H1 (cell line): Measurements from ENCODE around the gene SLC6A3. TPM values are rescaled to one million over a fixed set of nuclear protein-coding genes. Genes with fewer than 3 reads are reported as not detected.
A peak's percentile ranks its signal among the peaks of the same experiment; 100 is the strongest.

Experiments
- CTCF ChIA-PET: fragments of 300-600 bp; sonication (Branson Sonifier 250); formaldehyde crosslinking; loops from one replicate; lab custom pipeline; 2021; ENCODE audit not compliant: partially characterized antibody; lab: Charles Lee
- POLR2A ChIA-PET: fragments of 300-600 bp; sonication (Branson Sonifier 250); formaldehyde crosslinking; loops from one replicate; lab custom pipeline; 2021; ENCODE audit warnings: inconsistent platforms; ENCODE audit not compliant: partially characterized antibody; lab: Charles Lee
- DNase-seq, 2 experiments: peaks; one replicate each; pipeline versions ENCODE4 v3.0.0 to v3.0.0-alpha.2; 2010 to 2022; ENCODE audit warnings: low spot score in 2 of 2, low read depth in 1 of 2, mixed read lengths in 1 of 2
- FAIRE-seq: peaks from 2 replicates; lab custom pipeline; 2011; peaks lifted over from hg19 to GRCh38; lab: Jason Lieb, UNC
- H2AFZ ChIP-seq: 2 replicates; pipeline ENCODE4 v1.8.1; 2012; ENCODE audit warnings: low read length, inconsistent platforms
- H2AK5ac ChIP-seq: 2 replicates; pipeline ENCODE4 v1.6.1; 2013; ENCODE audit warnings: low read depth, low read length
- H2BK120ac ChIP-seq: replicated peaks from 2 replicates; pipeline ENCODE3; 2013; ENCODE audit warnings: low read depth, low read length, inconsistent platforms
- H2BK12ac ChIP-seq: 2 replicates; pipeline ENCODE4 v1.6.1; 2013; ENCODE audit warnings: low read depth, low read length
- H2BK15ac ChIP-seq: 2 replicates; pipeline ENCODE4 v1.6.1; 2013; ENCODE audit warnings: low read length
- H2BK20ac ChIP-seq: 2 replicates; pipeline ENCODE4 v1.6.1; 2013; ENCODE audit warnings: low read length
- H2BK5ac ChIP-seq: 2 replicates; pipeline ENCODE4 v1.6.1; 2013; ENCODE audit warnings: low read depth, low read length
- H3K14ac ChIP-seq: 2 replicates; pipeline ENCODE4 v1.6.1; 2013; ENCODE audit warnings: inconsistent platforms; ENCODE audit not compliant: insufficient read length
- H3K18ac ChIP-seq: 2 replicates; pipeline ENCODE4 v1.6.1; 2013; ENCODE audit warnings: low read length; ENCODE audit errors: extremely low read depth
- H3K23ac ChIP-seq: 2 replicates; pipeline ENCODE4 v1.6.1; 2013; ENCODE audit warnings: inconsistent platforms; ENCODE audit not compliant: insufficient read length
- H3K23me2 ChIP-seq: 2 replicates; pipeline ENCODE4 v1.6.1; 2013; ENCODE audit warnings: low read depth, low read length
- H3K27ac ChIP-seq: 2 replicates; pipeline ENCODE4 v1.6.1; 2011; ENCODE audit warnings: low read depth, low read length, inconsistent platforms
- H3K27me3 ChIP-seq, 4 experiments: replicated peaks in 1 of 4; 1 replicate in 1 of 4; 2 replicates in 3 of 4; pipeline versions ENCODE4 v1.6.1 to v1.8.1; 2011 to 2013; ENCODE audit warnings: low read length in 3 of 4, mild to moderate bottlenecking in 3 of 4, inconsistent platforms in 2 of 4, mixed read lengths in 2 of 4, moderate library complexity in 1 of 4; ENCODE audit not compliant: control insufficient read depth in 3 of 4, insufficient read depth in 3 of 4; ENCODE audit errors: extremely low read depth in 1 of 4
- H3K36me3 ChIP-seq, 4 experiments: 2 replicates each; pipeline versions ENCODE4 v1.6.1 to v1.8.1; 2011 to 2013; ENCODE audit warnings: mild to moderate bottlenecking in 4 of 4, low read length in 3 of 4, moderate library complexity in 2 of 4, control low read depth in 1 of 4, inconsistent platforms in 1 of 4; ENCODE audit not compliant: insufficient read depth in 4 of 4, control insufficient read depth in 2 of 4
- H3K4ac ChIP-seq: replicated peaks from 2 replicates; pipeline ENCODE3; 2013; ENCODE audit warnings: low read length, low read depth, mixed read lengths, inconsistent platforms; ENCODE audit not compliant: insufficient read length
- H3K4me1 ChIP-seq, 4 experiments: replicated peaks in 1 of 4; 1 replicate in 1 of 4; 2 replicates in 3 of 4; pipeline versions ENCODE4 v1.6.1 to v1.8.1; 2011 to 2013; ENCODE audit warnings: low read length in 3 of 4, inconsistent platforms in 2 of 4, mixed read lengths in 1 of 4; ENCODE audit not compliant: insufficient read depth in 4 of 4, control insufficient read depth in 3 of 4
- H3K4me2 ChIP-seq, 2 experiments: 2 replicates each; pipeline versions ENCODE4 v1.6.1 to v1.8.1; 2011 to 2013; ENCODE audit warnings: low read depth in 2 of 2, low read length in 2 of 2, control low read depth in 1 of 2, inconsistent platforms in 1 of 2, mild to moderate bottlenecking in 1 of 2; ENCODE audit not compliant: insufficient read depth in 1 of 2
- H3K4me3 ChIP-seq, 4 experiments: fragments of 200-600, 300-600 bp in 1 of 4; sonication (generic), shearing (Covaris generic), sonication (Bioruptor Twin) in 1 of 4; 2 replicates each; pipeline versions ENCODE4 v1.5.1 to v1.8.1; 2011 to 2016; ENCODE audit warnings: low read length in 4 of 4, low read depth in 3 of 4, control low read depth in 2 of 4, inconsistent platforms in 2 of 4, mild to moderate bottlenecking in 2 of 4, mixed read lengths in 1 of 4, moderate library complexity in 1 of 4; ENCODE audit not compliant: insufficient read depth in 2 of 4; ENCODE audit errors: extremely low read depth in 1 of 4
- H3K56ac ChIP-seq: replicated peaks from 2 replicates; pipeline ENCODE3; 2013; ENCODE audit warnings: low read depth, mild to moderate bottlenecking, mixed read lengths, low read length, inconsistent platforms; ENCODE audit not compliant: insufficient read length
- H3K79me1 ChIP-seq: 2 replicates; pipeline ENCODE4 v1.6.1; 2013; ENCODE audit warnings: low read depth, low read length, control low read depth
- H3K79me2 ChIP-seq, 2 experiments: 2 replicates each; pipeline versions ENCODE4 v1.6.1 to v1.8.1; 2012 to 2013; ENCODE audit warnings: low read length in 2 of 2, mild to moderate bottlenecking in 2 of 2, inconsistent platforms in 1 of 2; ENCODE audit not compliant: insufficient read depth in 2 of 2, control insufficient read depth in 1 of 2
- H3K9ac ChIP-seq, 4 experiments: replicated peaks in 1 of 4; 1 replicate in 1 of 4; 2 replicates in 3 of 4; pipeline versions ENCODE4 v1.6.1 to v1.8.1; 2011 to 2013; ENCODE audit warnings: low read depth in 3 of 4, low read length in 3 of 4, control low read depth in 2 of 4, mild to moderate bottlenecking in 2 of 4, moderate library complexity in 2 of 4, inconsistent platforms in 1 of 4; ENCODE audit errors: extremely low read depth in 1 of 4
- H3K9me3 ChIP-seq, 2 experiments: 2 replicates each; pipeline versions ENCODE4 v1.6.1 to v1.8.1; 2012 to 2013; ENCODE audit warnings: mild to moderate bottlenecking in 2 of 2, moderate library complexity in 2 of 2, control low read depth in 1 of 2, inconsistent platforms in 1 of 2, low read depth in 1 of 2, low read length in 1 of 2, mixed read lengths in 1 of 2; ENCODE audit not compliant: insufficient read depth in 2 of 2
- H4K20me1 ChIP-seq, 2 experiments: replicated peaks in 1 of 2; 2 replicates each; pipeline versions ENCODE3 to v1.8.1; 2011 to 2013; ENCODE audit warnings: inconsistent platforms in 2 of 2, low read length in 2 of 2, mild to moderate bottlenecking in 1 of 2; ENCODE audit not compliant: insufficient read depth in 2 of 2, control insufficient read depth in 1 of 2
- H4K5ac ChIP-seq: 2 replicates; pipeline ENCODE4 v1.6.1; 2013; ENCODE audit warnings: low read length, low read depth, mixed read lengths, inconsistent platforms; ENCODE audit not compliant: insufficient read length
- H4K8ac ChIP-seq: 2 replicates; pipeline ENCODE4 v1.8.0; 2013; ENCODE audit warnings: mild to moderate bottlenecking, moderate library complexity, low read length, inconsistent platforms; ENCODE audit not compliant: insufficient read depth; ENCODE audit errors: extremely low read depth
- H4K91ac ChIP-seq: replicated peaks from 2 replicates; pipeline ENCODE3; 2013; ENCODE audit warnings: low read length, mixed read lengths, inconsistent platforms; ENCODE audit not compliant: insufficient read length
- BCL11A ChIP-seq, 2 experiments: IDR thresholded peaks; one replicate each; pipeline ENCODE4 v1.6.1; 2011; ENCODE audit warnings: low read depth in 2 of 2, low read length in 2 of 2, mild to moderate bottlenecking in 2 of 2
- CREB1 ChIP-seq: IDR thresholded peaks from 2 replicates; pipeline ENCODE4 v1.6.1; 2012; ENCODE audit warnings: inconsistent platforms
- POLR2AphosphoS5 ChIP-seq: IDR thresholded peaks from 2 replicates; pipeline ENCODE4 v1.6.1; 2011; ENCODE audit warnings: low read depth, low read length
- WGBS, 2 experiments: shearing (Covaris generic) in 1 of 2; methylation state at CpG; one replicate each; pipeline versions ENCODE4 v1.1.6 to v1.1.7; 2013 to 2015; ENCODE audit warnings: low lambda C conversion rate in 2 of 2, mixed read lengths in 2 of 2, inconsistent platforms in 1 of 2, low coverage in 1 of 2, missing lambda C conversion rate in 1 of 2; ENCODE audit not compliant: insufficient replicate concordance in 2 of 2, insufficient coverage in 1 of 2, insufficient read length in 1 of 2; ENCODE audit errors: extremely low coverage in 1 of 2, missing lambda C conversion rate in 1 of 2; 5-methylcytosine and 5-hydroxymethylcytosine counted together
- polyA plus RNA-seq, 7 experiments: library from polyadenylated mRNA; depleted of rRNA in 3 of 7; stranded (reverse) in 5 of 7; unstranded in 2 of 7; fragments of >200 nt in 5 of 7; fragments of 200-250 nt in 2 of 7; gene quantifications; 1 replicate in 5 of 7; 2 replicates in 1 of 7; 4 replicates in 1 of 7; pipeline versions ENCODE4 v1.2.1 to v1.2.3, GENCODE V29; 2011 to 2013; ENCODE audit warnings: missing spikeins in 2 of 7, mixed read lengths in 2 of 7
- total RNA-seq: library from RNA; stranded (reverse); fragmentation: NEBNext Ultra II Directional; extraction: Animal tissue kit (Norgen Biotek cat#: 25700); gene quantifications from 2 replicates; pipeline ENCODE4 v1.2.1, GENCODE V29; 2021

Gene SLC6A3
- total and polyA plus RNA-seq, 2 of the 8 experiments (the other 6 are each of a cell fraction or from before 2014, with no cell fraction given) = 0.48 to 0.91 TPM

DNA sequence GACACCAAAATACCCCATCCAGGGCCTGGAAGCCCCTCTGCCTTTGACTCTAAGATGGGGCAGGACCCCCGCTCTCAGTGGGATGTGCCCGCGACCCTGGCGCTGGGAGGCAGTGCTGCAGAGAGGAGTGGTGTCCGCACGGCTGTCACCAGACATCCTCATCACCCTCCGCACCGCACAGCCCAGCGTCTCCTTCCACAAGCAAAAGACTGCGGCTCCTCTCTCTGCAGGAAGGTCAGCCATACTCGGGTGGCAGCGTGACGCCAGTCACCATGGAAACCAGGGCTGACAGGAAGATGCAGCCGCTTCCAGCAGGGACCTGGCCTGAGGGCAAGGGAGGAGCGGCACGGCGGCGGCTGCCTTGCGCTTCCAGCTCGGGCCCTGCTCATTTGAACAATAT is 17.1 kb upstream of the SLC6A3 start:
- no peak overlapping the region for H3K56ac ChIP-seq
- TF ChIP-seq BCL11A (IDR thresholded peaks at IDR 0.05; ENCODE audit: low read depth in 2 of 2, low read length in 2 of 2) (no peak), CREB1 (no peak), POLR2AphosphoS5 (peak; percentile 40)
- no peak overlapping the region for H3K18ac ChIP-seq
- peaks cover 17 to 94% (median 70%) of the 10 kb centered on the region in 4 experiments for H3K36me3 ChIP-seq
- no peaks in the 10 kb centered on the region for H3K4me1 ChIP-seq
- H4K5ac ChIP-seq = no peak overlapping the region
- no peak overlapping the region for H4K91ac ChIP-seq
- H3K4me2 ChIP-seq = no peak overlapping the region
- ChIA-PET POLR2A (interaction anchor here (1.1 kb wide), 1 partner anchor 18 kb away, joined by 3 read pairs; no protein-coding TSS in a partner anchor), CTCF (no interaction called here)
- H4K8ac ChIP-seq = no peak overlapping the region
- H3K4me3 ChIP-seq = no peak overlapping the region
- no peaks in the 10 kb centered on the region for H3K23me2 ChIP-seq
- no peak overlapping the region for H2AFZ ChIP-seq
- H2BK120ac ChIP-seq = no peak overlapping the region
- peaks cover 10% of the 10 kb centered on the region; the same call in 1 of the 2 replicates for H3K79me1 ChIP-seq
- H2BK20ac ChIP-seq = no peak overlapping the region
- H3K27ac ChIP-seq = no peak overlapping the region
- H2BK15ac ChIP-seq = no peak overlapping the region
- H2BK5ac ChIP-seq = no peak overlapping the region
- H4K20me1 ChIP-seq = peaks cover 0 to 14% of the 10 kb centered on the region in 2 experiments
- no peak overlapping the region for H3K4ac ChIP-seq
- FAIRE-seq (no peak), DNase-seq (no peak)
- H2AK5ac ChIP-seq = no peak overlapping the region
- H3K23ac ChIP-seq = no peak overlapping the region
- H3K9me3 ChIP-seq = peaks cover 23 to 32% of the 10 kb centered on the region in 2 experiments
- WGBS, 2 experiments = 97% methylated on average over 18 of the region's 20 CpGs; no CpG with 5 or more reads in 1 of the 2 experiments
- peaks cover 0 to 3% of the 10 kb centered on the region in 2 experiments; a peak in 1 of 4 replicates for H3K79me2 ChIP-seq
- H3K27me3 ChIP-seq = no peaks in the 10 kb centered on the region; a peak in 1 of 7 replicates
- H3K14ac ChIP-seq = no peak overlapping the region
- H3K9ac ChIP-seq = no peak overlapping the region
- H2BK12ac ChIP-seq = no peak overlapping the region
